Nephron (organoid): ENCODE measurements around the gene PIH1D1.

Experiments
- H3K27ac Mint-ChIP-seq, 3 experiments: 2 replicates each; pipeline ENCODE4 v1.8.0; 2020; ENCODE audit warnings: mixed read lengths in 3 of 3, mild to moderate bottlenecking in 2 of 3, moderate library complexity in 1 of 3
- H3K27me3 Mint-ChIP-seq: 2 replicates; pipeline ENCODE4 v1.8.0; 2021; ENCODE audit warnings: low read depth, mild to moderate bottlenecking, moderate library complexity, mixed read lengths
- H3K36me3 Mint-ChIP-seq: 2 replicates; pipeline ENCODE4 v1.8.0; 2020; ENCODE audit warnings: low read depth, mixed read lengths
- H3K4me1 Mint-ChIP-seq: 2 replicates; pipeline ENCODE4 v1.8.0; 2020; ENCODE audit warnings: mixed read lengths
- H3K4me3 Mint-ChIP-seq, 3 experiments: 2 replicates each; pipeline ENCODE4 v1.8.0; 2020; ENCODE audit warnings: mild to moderate bottlenecking in 3 of 3, mixed read lengths in 3 of 3, moderate library complexity in 2 of 3
- H3K9me3 Mint-ChIP-seq: 2 replicates; pipeline ENCODE4 v1.8.0; 2020; ENCODE audit warnings: mixed read lengths
- TF ChIP-seq, protein P1 (sequence below), 3 experiments: fragments of 200-600 bp; sonication (generic); IDR thresholded peaks; one replicate each; pipeline ENCODE4 v1.5.0; 2021; ENCODE audit warnings: antibody characterized with exemption in 3 of 3; ENCODE audit not compliant: unreplicated experiment in 3 of 3

The PIH1D1 gene

GRCh38 chr19:49441210-49441959, 10.2 kb downstream of the PIH1D1 start, which contains the start of gene SLC17A7:
TSS of gene SLC17A7 (minus strand) at chr19:49441527. CDS start at chr19:49441379, 148 bp downstream.
- Mint-ChIP-seq H3K36me3 (peaks cover under 1% of the 10 kb centered on the region), H3K27ac (peak within 1 kb of the TSS; percentile 44 to 88 (median 73)), H3K4me3 (peak within 1 kb of the TSS; percentile 79 to 83 (median 82)), H3K27me3 (peaks cover 77% of the 10 kb centered on the region), H3K9me3 (no peaks in the 10 kb centered on the region), H3K4me1 (peaks cover 27% of the 10 kb centered on the region)
- TF ChIP-seq, protein P1, sequence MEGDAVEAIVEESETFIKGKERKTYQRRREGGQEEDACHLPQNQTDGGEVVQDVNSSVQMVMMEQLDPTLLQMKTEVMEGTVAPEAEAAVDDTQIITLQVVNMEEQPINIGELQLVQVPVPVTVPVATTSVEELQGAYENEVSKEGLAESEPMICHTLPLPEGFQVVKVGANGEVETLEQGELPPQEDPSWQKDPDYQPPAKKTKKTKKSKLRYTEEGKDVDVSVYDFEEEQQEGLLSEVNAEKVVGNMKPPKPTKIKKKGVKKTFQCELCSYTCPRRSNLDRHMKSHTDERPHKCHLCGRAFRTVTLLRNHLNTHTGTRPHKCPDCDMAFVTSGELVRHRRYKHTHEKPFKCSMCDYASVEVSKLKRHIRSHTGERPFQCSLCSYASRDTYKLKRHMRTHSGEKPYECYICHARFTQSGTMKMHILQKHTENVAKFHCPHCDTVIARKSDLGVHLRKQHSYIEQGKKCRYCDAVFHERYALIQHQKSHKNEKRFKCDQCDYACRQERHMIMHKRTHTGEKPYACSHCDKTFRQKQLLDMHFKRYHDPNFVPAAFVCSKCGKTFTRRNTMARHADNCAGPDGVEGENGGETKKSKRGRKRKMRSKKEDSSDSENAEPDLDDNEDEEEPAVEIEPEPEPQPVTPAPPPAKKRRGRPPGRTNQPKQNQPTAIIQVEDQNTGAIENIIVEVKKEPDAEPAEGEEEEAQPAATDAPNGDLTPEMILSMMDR (IDR thresholded peaks at IDR 0.05; ENCODE audit: unreplicated experiment in 3 of 3): no peak

GRCh38 chr19:49440439-49441209, 11.0 kb downstream of the PIH1D1 start:
- peak overlapping the region in 1 of 3 experiments; percentile 26 for H3K27ac Mint-ChIP-seq
- TF ChIP-seq, protein P1 (IDR thresholded peaks at IDR 0.05; ENCODE audit: unreplicated experiment in 3 of 3): no peak
- H3K9me3 Mint-ChIP-seq: no peaks in the 10 kb centered on the region
- no peaks in the 10 kb centered on the region for H3K36me3 Mint-ChIP-seq
- peaks cover 85% of the 10 kb centered on the region for H3K27me3 Mint-ChIP-seq
- peaks cover 27% of the 10 kb centered on the region for H3K4me1 Mint-ChIP-seq
- peak overlapping the region; percentile 77 to 83 (median 79) for H3K4me3 Mint-ChIP-seq

GRCh38 chr19:49439836-49440235, 11.8 kb downstream of the PIH1D1 start:
- H3K36me3 Mint-ChIP-seq: no peaks in the 10 kb centered on the region
- no peaks in the 10 kb centered on the region for H3K9me3 Mint-ChIP-seq
- peaks cover 89% of the 10 kb centered on the region for H3K27me3 Mint-ChIP-seq
- peaks cover 27% of the 10 kb centered on the region for H3K4me1 Mint-ChIP-seq
- TF ChIP-seq, protein P1 (IDR thresholded peaks at IDR 0.05; ENCODE audit: unreplicated experiment in 3 of 3): no peak
- H3K4me3 Mint-ChIP-seq: peak overlapping the region; percentile 31 to 43 (median 43)
- no peak overlapping the region for H3K27ac Mint-ChIP-seq

DNA sequence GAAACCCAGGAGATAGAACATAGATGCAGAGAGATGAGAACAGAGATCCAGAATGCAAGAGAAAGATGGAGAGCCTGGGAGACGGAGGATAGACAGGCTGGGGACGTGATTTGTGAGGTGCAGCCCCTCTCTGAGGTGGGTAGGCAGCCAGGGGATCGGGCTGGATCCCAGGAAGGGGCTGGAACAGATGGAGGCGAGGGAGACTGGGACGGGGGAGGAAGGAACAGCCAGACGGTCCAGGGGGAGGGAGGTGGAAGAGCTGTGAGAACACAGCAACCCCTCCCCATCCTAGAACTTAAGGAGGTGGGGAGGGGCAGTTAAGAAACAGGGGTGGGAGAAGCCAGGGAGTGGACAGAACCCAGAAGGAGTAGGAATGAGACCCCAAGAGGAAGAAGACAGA, 13.4 kb downstream of the PIH1D1 start:
- Mint-ChIP-seq H3K4me3 (peak overlapping the region; percentile 0 to 48 (median 14)), H3K4me1 (peaks cover 27% of the 10 kb centered on the region), H3K27me3 (peaks cover 100% of the 10 kb centered on the region), H3K36me3 (peaks cover 3% of the 10 kb centered on the region), H3K9me3 (peaks cover 3% of the 10 kb centered on the region), H3K27ac (no peak overlapping the region)
- TF ChIP-seq, protein P1 (IDR thresholded peaks at IDR 0.05; ENCODE audit: unreplicated experiment in 3 of 3): no peak

DNA sequence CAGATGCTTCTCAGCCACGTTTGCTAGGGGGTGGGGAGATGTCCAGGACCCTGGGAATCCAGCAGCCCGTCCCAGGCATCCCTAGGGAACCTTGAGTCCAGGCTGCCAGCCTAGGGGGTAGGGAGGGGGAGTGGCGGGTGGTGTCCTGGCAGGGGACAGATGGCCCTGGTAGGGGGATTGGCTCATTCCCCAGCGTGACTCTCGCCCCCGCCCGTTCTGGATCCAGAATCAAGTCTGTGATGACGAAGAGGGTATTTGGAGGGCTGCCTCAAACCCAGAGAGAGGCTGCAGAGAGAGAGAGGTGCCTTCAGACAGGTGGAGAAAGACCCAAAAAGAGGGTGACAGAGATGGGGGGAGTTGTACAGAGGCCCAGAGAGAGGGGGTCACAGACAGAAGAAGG, 14.4 kb downstream of the PIH1D1 start:
- H3K27me3 Mint-ChIP-seq: peaks cover 100% of the 10 kb centered on the region
- H3K27ac Mint-ChIP-seq: no peak overlapping the region
- H3K36me3 Mint-ChIP-seq: peaks cover 4% of the 10 kb centered on the region
- no peak overlapping the region for H3K4me3 Mint-ChIP-seq
- peaks cover 24% of the 10 kb centered on the region for H3K4me1 Mint-ChIP-seq
- TF ChIP-seq, protein P1 (IDR thresholded peaks at IDR 0.05; ENCODE audit: unreplicated experiment in 3 of 3): no peak
- H3K9me3 Mint-ChIP-seq: peaks cover 4% of the 10 kb centered on the region
